Thoracic aorta (tissue), 2 donors: ENCODE data around the gene SPACA4. TPM values are rescaled to one million over a fixed set of nuclear protein-coding genes. Genes with fewer than 3 reads are reported as not detected.

Experiments used
- ATAC-seq: fragments of 150-250 bp; one replicate; pipeline ENCODE4 v1.8.0; 2017; ENCODE audit warnings: low read depth; ENCODE audit not compliant: insufficient number of reproducible peaks, low FRiP score
- DNase-seq: peaks from one replicate; pipeline ENCODE4 v3.0.0-alpha.2; 2020; ENCODE audit warnings: low spot score
- H3K27ac ChIP-seq, 2 donors: fragments of 200-600 bp; sonication (generic); 1 replicate in 1 of 2; 2 replicates in 1 of 2; pipeline ENCODE4 v1.5.1; 2016; ENCODE audit warnings: mild to moderate bottlenecking in 2 of 2, moderate library complexity in 2 of 2
- H3K27me3 ChIP-seq: fragments of 200-600 bp; sonication (generic); replicated peaks from 2 replicates; pipeline ENCODE4 v1.6.0; 2016; ENCODE audit warnings: mild to moderate bottlenecking; ENCODE audit not compliant: insufficient read depth
- H3K36me3 ChIP-seq: fragments of 200-600 bp; sonication (generic); one replicate; pipeline ENCODE4 v1.5.1; 2016
- H3K4me1 ChIP-seq, 2 donors: fragments of 200-600 bp; sonication (generic); 1 replicate in 1 of 2; 2 replicates in 1 of 2; pipeline versions ENCODE4 v1.5.1 to v1.6.0; 2016; ENCODE audit warnings: low read depth in 2 of 2, mild to moderate bottlenecking in 1 of 2; ENCODE audit not compliant: control insufficient read depth in 1 of 2
- H3K4me3 ChIP-seq: fragments of 200-600 bp; sonication (generic); 2 replicates; pipeline ENCODE4 v1.5.1; 2016; ENCODE audit warnings: mild to moderate bottlenecking
- H3K9me3 ChIP-seq: fragments of 200-600 bp; sonication (generic); 2 replicates; pipeline ENCODE4 v1.5.1; 2016
- total RNA-seq, 2 donors: library from RNA; depleted of rRNA; stranded (reverse); fragments of >200 nt; gene quantifications; one replicate each; pipeline versions ENCODE4 v1.1.0 to v1.2.3, GENCODE V29; 2016
- TF ChIP-seq, protein P1 (sequence below): fragments of 200-600 bp; sonication (generic); IDR thresholded peaks from one replicate; pipeline ENCODE4 v1.5.1; 2019; ENCODE audit warnings: antibody characterized with exemption

SPACA4 gene
- total RNA-seq, 2 donors from 2014 or later = not detected

DNA sequence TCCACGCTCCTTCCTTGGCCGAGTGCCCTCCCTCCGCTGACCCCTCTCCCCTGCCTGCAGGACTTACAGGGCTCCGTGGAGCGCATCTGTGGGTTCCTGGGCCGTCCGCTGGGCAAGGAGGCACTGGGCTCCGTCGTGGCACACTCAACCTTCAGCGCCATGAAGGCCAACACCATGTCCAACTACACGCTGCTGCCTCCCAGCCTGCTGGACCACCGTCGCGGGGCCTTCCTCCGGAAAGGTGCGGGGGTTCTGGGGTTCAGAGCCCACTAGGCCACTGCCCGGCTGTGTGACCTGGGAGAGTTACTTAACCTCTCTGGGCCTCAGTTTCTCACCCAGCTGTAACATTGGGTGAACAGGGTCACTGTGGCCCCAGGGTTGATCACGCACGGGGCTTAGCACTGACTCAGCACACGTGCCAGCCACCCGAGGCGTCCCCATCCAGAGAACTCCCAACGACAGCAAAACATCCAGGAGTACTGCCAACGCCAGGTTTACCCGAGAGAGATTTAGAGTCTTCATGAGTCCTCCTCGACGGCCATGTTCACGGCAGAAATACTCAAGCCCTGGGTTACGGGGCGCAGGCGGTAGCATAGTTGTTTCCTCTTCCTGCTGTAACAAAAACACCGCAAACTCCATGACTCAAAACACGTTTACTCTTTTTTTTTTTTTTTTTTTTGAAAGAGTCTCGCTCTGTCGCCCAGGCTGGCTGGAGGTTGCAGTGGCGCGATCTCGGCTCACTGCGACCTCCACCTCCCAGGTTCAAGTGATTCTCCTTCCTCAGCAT is 9.7 kb upstream of the SPACA4 start:
- no peak overlapping the region for H3K4me3 ChIP-seq
- H3K27ac ChIP-seq = no peak overlapping the region
- no peaks in the 10 kb centered on the region for H3K27me3 ChIP-seq
- no peaks in the 10 kb centered on the region for H3K9me3 ChIP-seq
- no peak for ATAC-seq
- TF ChIP-seq, protein P1, sequence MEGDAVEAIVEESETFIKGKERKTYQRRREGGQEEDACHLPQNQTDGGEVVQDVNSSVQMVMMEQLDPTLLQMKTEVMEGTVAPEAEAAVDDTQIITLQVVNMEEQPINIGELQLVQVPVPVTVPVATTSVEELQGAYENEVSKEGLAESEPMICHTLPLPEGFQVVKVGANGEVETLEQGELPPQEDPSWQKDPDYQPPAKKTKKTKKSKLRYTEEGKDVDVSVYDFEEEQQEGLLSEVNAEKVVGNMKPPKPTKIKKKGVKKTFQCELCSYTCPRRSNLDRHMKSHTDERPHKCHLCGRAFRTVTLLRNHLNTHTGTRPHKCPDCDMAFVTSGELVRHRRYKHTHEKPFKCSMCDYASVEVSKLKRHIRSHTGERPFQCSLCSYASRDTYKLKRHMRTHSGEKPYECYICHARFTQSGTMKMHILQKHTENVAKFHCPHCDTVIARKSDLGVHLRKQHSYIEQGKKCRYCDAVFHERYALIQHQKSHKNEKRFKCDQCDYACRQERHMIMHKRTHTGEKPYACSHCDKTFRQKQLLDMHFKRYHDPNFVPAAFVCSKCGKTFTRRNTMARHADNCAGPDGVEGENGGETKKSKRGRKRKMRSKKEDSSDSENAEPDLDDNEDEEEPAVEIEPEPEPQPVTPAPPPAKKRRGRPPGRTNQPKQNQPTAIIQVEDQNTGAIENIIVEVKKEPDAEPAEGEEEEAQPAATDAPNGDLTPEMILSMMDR = no peak
- H3K4me1 ChIP-seq = no peaks in the 10 kb centered on the region
- no peak for DNase-seq
- no peaks in the 10 kb centered on the region for H3K36me3 ChIP-seq

DNA sequence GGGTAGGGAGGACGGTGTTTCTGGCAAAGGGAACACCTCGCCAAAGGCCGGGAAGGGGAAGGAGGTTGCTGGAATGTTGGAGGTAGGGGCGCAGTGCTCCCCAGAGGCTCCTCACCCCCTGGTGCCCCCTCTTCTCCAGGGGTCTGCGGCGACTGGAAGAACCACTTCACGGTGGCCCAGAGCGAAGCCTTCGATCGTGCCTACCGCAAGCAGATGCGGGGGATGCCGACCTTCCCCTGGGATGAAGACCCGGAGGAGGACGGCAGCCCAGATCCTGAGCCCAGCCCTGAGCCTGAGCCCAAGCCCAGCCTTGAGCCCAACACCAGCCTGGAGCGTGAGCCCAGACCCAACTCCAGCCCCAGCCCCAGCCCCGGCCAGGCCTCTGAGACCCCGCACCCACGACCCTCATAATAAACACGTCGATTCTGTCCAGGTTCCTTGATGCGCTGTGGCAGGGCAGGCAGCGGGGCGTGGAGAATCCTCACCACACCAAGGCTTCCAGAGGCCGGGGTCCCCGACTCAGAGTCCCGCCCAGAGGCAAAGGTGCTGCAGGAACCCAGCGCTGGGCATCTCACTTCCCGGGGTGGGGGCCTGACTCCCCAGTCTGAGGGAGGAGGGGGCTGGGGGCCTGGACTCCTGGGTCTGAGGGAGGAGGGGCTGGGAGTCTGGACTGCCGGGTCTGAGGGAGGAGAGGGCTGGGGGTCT is 7.4 kb upstream of the SPACA4 start:
- Histone ChIP-seq H3K4me1 (no peaks in the 10 kb centered on the region), H3K36me3 (no peaks in the 10 kb centered on the region), H3K27me3 (no peaks in the 10 kb centered on the region), H3K9me3 (no peaks in the 10 kb centered on the region), H3K4me3 (no peak overlapping the region), H3K27ac (no peak overlapping the region)
- TF ChIP-seq, protein P1 = no peak
- DNase-seq = no peak
- ATAC-seq = no peak

DNA sequence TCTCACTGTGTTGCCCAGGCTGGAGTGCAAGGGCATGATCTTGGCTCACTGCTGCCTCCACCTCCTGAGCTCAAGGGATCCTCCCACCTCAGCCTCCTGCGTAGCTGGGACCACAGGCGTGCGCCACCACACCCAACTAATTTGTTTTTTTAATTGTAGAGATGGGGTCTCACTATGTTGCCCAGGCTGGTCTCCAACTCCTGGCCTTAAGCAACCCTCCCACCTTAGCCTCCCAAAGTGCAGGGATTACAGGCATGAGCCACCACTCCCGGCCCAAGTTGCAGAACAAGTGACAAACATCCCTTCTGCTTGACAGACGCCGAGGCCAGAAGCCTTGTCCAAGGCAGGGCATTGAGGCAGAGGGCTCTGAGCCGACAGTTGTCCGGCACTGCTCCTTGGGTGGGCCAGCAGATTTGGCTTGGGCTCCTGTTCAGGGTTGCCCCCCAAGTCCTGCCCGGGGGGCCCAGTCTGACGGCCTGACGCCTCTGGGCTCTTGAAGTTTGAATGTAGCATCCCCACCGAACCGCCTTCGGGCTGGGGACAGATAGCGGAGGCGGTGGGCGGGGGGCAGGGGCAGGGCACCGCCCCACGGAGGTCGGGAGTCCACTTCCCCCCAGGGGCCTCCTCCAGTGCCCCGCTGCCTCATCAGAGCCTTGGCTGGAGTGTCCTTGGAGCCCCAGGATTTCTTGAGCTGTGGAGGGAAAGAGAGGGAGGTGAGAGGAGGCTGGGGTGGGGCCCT is 5.7 kb upstream of the SPACA4 start:
- H3K4me1 ChIP-seq = no peaks in the 10 kb centered on the region
- H3K27me3 ChIP-seq = no peaks in the 10 kb centered on the region
- no peak overlapping the region for H3K27ac ChIP-seq
- H3K36me3 ChIP-seq = no peaks in the 10 kb centered on the region
- ATAC-seq (no peak), DNase-seq (no peak)
- TF ChIP-seq, protein P1 = no peak
- no peaks in the 10 kb centered on the region for H3K9me3 ChIP-seq
- H3K4me3 ChIP-seq = no peak overlapping the region

DNA sequence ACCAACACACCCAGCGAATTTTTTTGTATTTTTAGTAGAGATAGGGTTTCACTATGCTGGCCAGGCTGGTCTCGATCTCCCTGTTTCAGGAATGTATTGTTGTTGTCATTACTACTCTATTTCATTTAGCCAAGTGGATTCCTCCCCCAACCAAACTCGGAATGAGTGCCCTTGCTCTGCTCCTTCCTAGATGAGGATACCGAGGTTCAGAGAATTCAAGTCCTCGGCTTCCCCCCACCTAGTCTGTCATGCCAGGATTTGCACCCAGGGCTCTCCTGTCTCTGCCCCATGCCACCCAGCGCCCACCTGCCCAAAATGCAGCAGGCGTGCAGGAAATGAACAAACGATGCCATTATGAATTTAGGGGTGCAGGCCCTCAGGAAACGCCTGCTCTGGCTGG is 3.5 kb upstream of the SPACA4 start:
- Histone ChIP-seq H3K9me3 (no peaks in the 10 kb centered on the region), H3K27me3 (no peaks in the 10 kb centered on the region), H3K4me3 (no peak overlapping the region), H3K36me3 (no peaks in the 10 kb centered on the region), H3K27ac (no peak overlapping the region), H3K4me1 (no peaks in the 10 kb centered on the region)
- DNase-seq (no peak), ATAC-seq (no peak)
- TF ChIP-seq, protein P1 = no peak

DNA sequence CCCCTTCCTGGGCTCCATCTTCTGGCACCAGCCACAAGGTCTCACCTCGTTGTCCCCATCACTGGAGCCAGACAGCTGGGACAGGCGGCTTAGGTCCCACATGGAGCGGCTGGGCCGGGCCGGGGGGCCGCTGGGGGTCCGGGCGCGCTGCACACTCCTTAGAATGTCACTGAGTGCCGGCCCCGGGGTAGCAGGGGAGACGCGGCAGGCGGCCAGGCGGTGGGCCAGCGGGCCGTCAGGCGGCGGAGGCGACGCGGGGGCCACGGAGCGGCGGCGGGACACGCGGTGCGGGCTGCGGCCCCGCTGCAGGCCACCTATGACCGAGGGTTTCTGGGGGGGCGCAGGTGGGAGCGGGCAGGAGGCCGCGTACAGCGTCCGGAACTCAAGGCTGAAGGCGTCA is 3.1 kb upstream of the SPACA4 start:
- no peak overlapping the region for H3K27ac ChIP-seq
- TF ChIP-seq, protein P1 = no peak
- H3K4me3 ChIP-seq = no peak overlapping the region
- H3K36me3 ChIP-seq = no peaks in the 10 kb centered on the region
- DNase-seq = no peak
- H3K4me1 ChIP-seq = no peaks in the 10 kb centered on the region
- no peak for ATAC-seq
- H3K9me3 ChIP-seq = no peaks in the 10 kb centered on the region
- no peaks in the 10 kb centered on the region for H3K27me3 ChIP-seq
